Renal cortex interstitium (tissue), 11 donors: ENCODE data around the gene GABPB1. TPM values are rescaled to one million over a fixed set of nuclear protein-coding genes. Genes with fewer than 3 reads are reported as not detected.

Experiments
- DNase-seq, 11 donors: peaks; one replicate each; pipeline ENCODE4 v3.0.0-alpha.2; 2013; ENCODE audit warnings: low read depth in 9 of 11, low spot score in 4 of 11; ENCODE audit errors: extremely low read depth in 1 of 11
- polyA plus RNA-seq, 3 donors: library from polyadenylated mRNA; unstranded; fragments of 120-200 nt; gene quantifications; one replicate each; pipeline ENCODE4 v1.2.1, GENCODE V29; 2013; ENCODE audit not compliant: insufficient read length in 3 of 3

Gene GABPB1
- polyA plus RNA-seq, 3 donors, result 27.2 to 32.8 (median 30.2) TPM

DNA sequence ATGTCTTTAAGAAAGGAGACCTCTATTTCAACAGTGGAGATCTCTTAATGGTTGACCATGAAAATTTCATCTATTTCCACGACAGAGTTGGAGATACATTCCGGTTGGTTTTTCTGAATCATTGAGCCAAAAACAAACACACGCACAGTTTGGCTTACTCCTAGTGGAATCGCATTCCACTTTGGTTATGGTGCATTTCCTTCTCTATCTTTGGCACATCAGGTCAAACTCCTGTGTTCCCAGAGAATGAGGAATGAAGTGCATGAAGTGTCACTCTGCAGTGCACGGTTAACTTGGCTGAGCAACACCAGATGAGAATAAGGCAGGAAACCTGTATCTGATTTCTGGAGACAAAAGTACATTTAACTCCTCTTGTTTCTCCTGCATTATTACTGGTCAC, 127.9 kb downstream of the GABPB1 start:
- no peak for DNase-seq

- no peak for DNase-seq
Observed at GRCh38 chr15:50225938-50226337, 129.1 kb downstream of the GABPB1 start.

Other genes starting within 250 kb of the GABPB1 start
- gene ATP8B4, start 236.0 kb downstream of the GABPB1 start, polyA plus RNA-seq, result 1 to 10 TPM; 3.2 to 5.0 (median 3.3) TPM
- 10 to 100 TPM; 53.6 to 81.2 (median 59.3) TPM for gene SLC27A2, start 173.0 kb downstream of the GABPB1 start, polyA plus RNA-seq
- under 1 TPM; 0.42 to 0.56 (median 0.48) TPM for gene HDC, start 89.5 kb downstream of the GABPB1 start, polyA plus RNA-seq
- 10 to 100 TPM; 50.8 to 62.3 (median 61.7) TPM for gene USP8, start 69.2 kb upstream of the GABPB1 start, polyA plus RNA-seq
- 1 to 10 TPM; 1.2 to 1.5 (median 1.4) TPM for gene USP50, start 191.5 kb upstream of the GABPB1 start, polyA plus RNA-seq